Activated T-cell treated with anti-CD3 and anti-CD28 coated beads for 48 hours (primary cell): Measurements from ENCODE around the gene SYNDIG1L.

ENCODE experiments used
- DNase-seq: peaks from one replicate; pipeline ENCODE4 v3.0.0-alpha.2; 2020; ENCODE audit warnings: low read depth

SYNDIG1L gene

DNA sequence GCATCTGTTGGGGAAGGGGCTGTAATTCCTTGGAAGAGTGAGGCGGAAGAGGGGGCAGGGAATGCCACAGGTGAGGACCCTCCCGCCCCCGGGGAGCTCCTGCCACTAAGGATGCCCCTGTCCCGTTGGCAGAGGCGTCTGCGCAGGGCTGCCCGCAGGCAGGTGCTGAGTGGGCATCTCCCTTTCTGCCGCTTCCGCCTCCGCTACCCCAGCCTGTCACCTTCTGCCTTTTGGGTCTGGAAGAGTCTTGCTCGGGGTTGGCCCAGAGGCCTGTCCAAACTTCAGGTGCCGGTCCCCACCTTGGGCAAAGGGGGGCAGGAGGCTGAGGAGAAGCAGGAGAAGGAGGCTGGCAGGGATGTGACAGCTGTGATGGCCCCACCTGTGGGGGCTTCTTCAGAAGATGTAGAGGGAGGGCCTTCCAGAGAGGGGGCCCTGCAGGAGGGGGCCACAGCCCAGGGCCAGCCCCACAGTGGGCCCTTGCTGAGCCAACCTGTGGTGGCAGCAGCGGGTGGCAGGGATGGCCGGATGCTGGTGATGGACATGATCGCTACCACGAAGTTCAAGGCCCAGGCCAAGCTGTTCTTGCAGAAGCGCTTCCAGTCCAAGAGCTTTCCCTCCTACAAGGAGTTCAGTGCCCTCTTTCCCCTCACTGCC, 67.7 kb downstream of the SYNDIG1L start:
- no peak for DNase-seq

DNA sequence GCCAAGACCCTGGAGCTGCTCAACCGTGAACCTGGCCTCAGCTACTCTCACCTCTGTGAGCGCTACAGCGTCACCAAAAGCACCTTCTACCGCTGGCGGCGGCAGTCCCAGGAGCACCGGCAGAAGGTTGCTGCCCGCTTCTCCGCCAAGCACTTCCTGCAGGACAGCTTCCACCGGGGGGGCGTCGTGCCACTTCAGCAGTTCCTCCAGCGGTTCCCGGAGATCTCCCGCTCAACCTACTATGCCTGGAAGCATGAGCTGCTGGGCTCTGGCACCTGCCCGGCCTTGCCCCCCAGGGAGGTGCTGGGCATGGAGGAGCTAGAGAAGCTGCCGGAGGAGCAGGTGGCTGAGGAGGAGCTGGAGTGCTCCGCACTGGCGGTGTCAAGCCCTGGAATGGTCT, 68.4 kb downstream of the SYNDIG1L start:
- no peak for DNase-seq

DNA sequence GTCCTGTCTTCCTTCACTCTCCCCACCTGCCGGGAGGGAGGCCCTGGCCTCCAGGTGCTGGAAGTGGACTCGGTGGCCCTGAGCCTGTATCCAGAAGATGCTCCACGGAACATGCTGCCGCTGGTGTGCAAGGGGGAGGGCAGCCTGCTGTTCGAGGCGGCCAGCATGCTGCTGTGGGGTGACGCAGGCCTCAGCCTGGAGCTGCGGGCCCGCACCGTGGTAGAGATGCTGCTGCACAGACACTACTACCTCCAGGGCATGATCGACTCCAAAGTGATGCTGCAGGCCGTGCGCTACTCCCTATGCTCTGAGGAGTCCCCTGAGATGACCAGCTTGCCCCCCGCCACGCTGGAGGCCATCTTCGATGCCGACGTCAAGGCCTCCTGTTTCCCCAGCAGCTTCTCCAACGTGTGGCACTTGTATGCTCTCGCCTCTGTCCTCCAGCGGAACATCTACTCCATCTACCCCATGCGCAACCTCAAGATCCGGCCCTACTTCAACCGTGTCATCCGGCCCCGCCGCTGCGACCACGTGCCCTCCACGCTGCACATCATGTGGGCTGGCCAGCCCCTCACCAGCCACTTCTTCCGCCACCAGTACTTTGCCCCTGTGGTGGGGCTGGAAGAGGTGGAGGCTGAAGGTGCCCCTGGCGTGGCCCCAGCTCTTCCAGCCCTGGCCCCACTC, 69.0 kb downstream of the SYNDIG1L start:
- no peak for DNase-seq
